ENCODE measurements around the gene FBXO24.

FBXO24 gene

GRCh38 chr7:100585511-100586265, 440 bp upstream of the FBXO24 start, which contains the start of gene LRCH4:
TSS of gene LRCH4 (minus strand) at chr7:100586129. CDS start at chr7:100586100, 29 bp downstream.
- Histone ChIP-seq H3K4me2 (ENCODE audit: insufficient read depth, low read length, poor library complexity, severe bottlenecking) (peak within 1 kb of the TSS; percentile 97), H2BK12ac (ENCODE audit: low read length) (no peak within 1 kb of the TSS), H3K23ac (ENCODE audit: low read depth, low read length, poor library complexity) (peak within 1 kb of the TSS; percentile 99), H3K36me3 (replicated peaks in 1 of 2; ENCODE audit: control insufficient read depth in 2 of 2, insufficient read depth in 2 of 2, low read length in 2 of 2) (peaks cover 14 to 32% of the 10 kb centered on the region in 2 donors), H3K79me1 (ENCODE audit: low read depth, low read length) (peaks cover 3% of the 10 kb centered on the region), H3K4me3 (ENCODE audit: low read length in 2 of 2) (peak within 1 kb of the TSS; percentile 91 to 97), H3K9ac (ENCODE audit: low read depth, low read length, poor library complexity) (peak within 1 kb of the TSS; percentile 99), H3K18ac (ENCODE audit: low read length) (peak within 1 kb of the TSS; percentile 99), H3K27me3 (ENCODE audit: control insufficient read depth in 3 of 3, insufficient read depth in 3 of 3, low read depth in 1 of 3, low read length in 3 of 3) (no peaks in the 10 kb centered on the region), H2BK5ac (ENCODE audit: low read length) (peak within 1 kb of the TSS; percentile 91), H3K4ac (ENCODE audit: low read length) (no peak within 1 kb of the TSS), H4K8ac (ENCODE audit: low read depth, low read length) (no peak within 1 kb of the TSS), H2AK5ac (ENCODE audit: low read depth, low read length) (peak within 1 kb of the TSS; percentile 73), H2AFZ (ENCODE audit: low read length) (peak within 1 kb of the TSS; percentile 82), H3K27ac (replicated peaks; ENCODE audit: low read length) (peak within 1 kb of the TSS; percentile 88), H4K91ac (ENCODE audit: low read depth, low read length, poor library complexity) (no peak within 1 kb of the TSS), H3K9me3 (replicated peaks in 1 of 2; ENCODE audit: control insufficient read depth in 2 of 2, insufficient read depth in 1 of 2, low read depth in 1 of 2, low read length in 2 of 2) (peaks cover 0 to 1% of the 10 kb centered on the region in 2 donors), H3K4me1 (ENCODE audit: control insufficient read depth in 2 of 2, insufficient read depth in 1 of 2, low read depth in 1 of 2, low read length in 2 of 2) (peaks cover 25 to 32% of the 10 kb centered on the region in 2 donors), H3K14ac (ENCODE audit: low read length) (peak within 1 kb of the TSS; percentile 85), H2BK120ac (ENCODE audit: low read depth, low read length) (peak within 1 kb of the TSS; percentile 47), H2BK15ac (ENCODE audit: low read length) (peak within 1 kb of the TSS; percentile 86)
- no peak for DNase-seq (ENCODE audit: low spot score)
- WGBS, 2 donors (ENCODE audit: extremely low coverage in 2 of 2, insufficient read length in 2 of 2, insufficient replicate concordance in 1 of 2) = no CpG with 5 or more reads among the region's 61 CpGs

- no peak overlapping the region for H3K9ac ChIP-seq (ENCODE audit: low read depth, low read length, poor library complexity)
- H3K9me3 ChIP-seq (replicated peaks in 1 of 2; ENCODE audit: control insufficient read depth in 2 of 2, insufficient read depth in 1 of 2, low read depth in 1 of 2, low read length in 2 of 2) = no peaks in the 10 kb centered on the region
- DNase-seq (ENCODE audit: low spot score) = no peak
- no peak overlapping the region for H2AK5ac ChIP-seq (ENCODE audit: low read depth, low read length)
- H3K23ac ChIP-seq (ENCODE audit: low read depth, low read length, poor library complexity) = no peak overlapping the region
- H3K36me3 ChIP-seq (replicated peaks in 1 of 2; ENCODE audit: control insufficient read depth in 2 of 2, insufficient read depth in 2 of 2, low read length in 2 of 2) = peaks cover 0 to 5% of the 10 kb centered on the region in 2 donors
- H3K4me2 ChIP-seq (ENCODE audit: insufficient read depth, low read length, poor library complexity, severe bottlenecking) = no peak overlapping the region
- no peak overlapping the region for H2AFZ ChIP-seq (ENCODE audit: low read length)
- no peak overlapping the region for H2BK12ac ChIP-seq (ENCODE audit: low read length)
- peak overlapping the region; percentile 11 for H3K27ac ChIP-seq (replicated peaks; ENCODE audit: low read length)
- no peak overlapping the region for H3K4me3 ChIP-seq (ENCODE audit: low read length in 2 of 2)
- peaks cover 22 to 32% of the 10 kb centered on the region in 2 donors for H3K4me1 ChIP-seq (ENCODE audit: control insufficient read depth in 2 of 2, insufficient read depth in 1 of 2, low read depth in 1 of 2, low read length in 2 of 2)
- H4K8ac ChIP-seq (ENCODE audit: low read depth, low read length) = no peak overlapping the region
- H2BK120ac ChIP-seq (ENCODE audit: low read depth, low read length) = no peak overlapping the region
- no peak overlapping the region for H3K14ac ChIP-seq (ENCODE audit: low read length)
- H2BK5ac ChIP-seq (ENCODE audit: low read length) = no peak overlapping the region
- H3K4ac ChIP-seq (ENCODE audit: low read length) = no peak overlapping the region
- H3K18ac ChIP-seq (ENCODE audit: low read length) = no peak overlapping the region
- no peak overlapping the region for H4K91ac ChIP-seq (ENCODE audit: low read depth, low read length, poor library complexity)
- H3K79me1 ChIP-seq (ENCODE audit: low read depth, low read length) = peaks cover 3% of the 10 kb centered on the region
- no peaks in the 10 kb centered on the region for H3K27me3 ChIP-seq (ENCODE audit: control insufficient read depth in 3 of 3, insufficient read depth in 3 of 3, low read depth in 1 of 3, low read length in 3 of 3)
- WGBS, 2 donors (ENCODE audit: extremely low coverage in 2 of 2, insufficient read length in 2 of 2, insufficient replicate concordance in 1 of 2) = no CpG with 5 or more reads among the region's 1 CpG
- H2BK15ac ChIP-seq (ENCODE audit: low read length) = no peak overlapping the region
Observed at GRCh38 chr7:100588438-100588837, 2.3 kb downstream of the FBXO24 start.

- Histone ChIP-seq H3K79me1 (ENCODE audit: low read depth, low read length) (peaks cover 3% of the 10 kb centered on the region), H3K27me3 (ENCODE audit: control insufficient read depth in 3 of 3, insufficient read depth in 3 of 3, low read depth in 1 of 3, low read length in 3 of 3) (no peaks in the 10 kb centered on the region), H3K4me1 (ENCODE audit: control insufficient read depth in 2 of 2, insufficient read depth in 1 of 2, low read depth in 1 of 2, low read length in 2 of 2) (peaks cover 13 to 26% of the 10 kb centered on the region in 2 donors), H3K4ac (ENCODE audit: low read length) (no peak overlapping the region), H3K14ac (ENCODE audit: low read length) (no peak overlapping the region), H4K91ac (ENCODE audit: low read depth, low read length, poor library complexity) (no peak overlapping the region), H3K4me3 (ENCODE audit: low read length in 2 of 2) (no peak overlapping the region), H3K9ac (ENCODE audit: low read depth, low read length, poor library complexity) (peak overlapping the region; percentile 38), H3K36me3 (replicated peaks in 1 of 2; ENCODE audit: control insufficient read depth in 2 of 2, insufficient read depth in 2 of 2, low read length in 2 of 2) (no peaks in the 10 kb centered on the region), H2BK120ac (ENCODE audit: low read depth, low read length) (no peak overlapping the region), H2BK15ac (ENCODE audit: low read length) (peak overlapping the region; percentile 19), H3K9me3 (replicated peaks in 1 of 2; ENCODE audit: control insufficient read depth in 2 of 2, insufficient read depth in 1 of 2, low read depth in 1 of 2, low read length in 2 of 2) (no peaks in the 10 kb centered on the region), H2AFZ (ENCODE audit: low read length) (peak overlapping the region; percentile 56), H3K23ac (ENCODE audit: low read depth, low read length, poor library complexity) (no peak overlapping the region), H2AK5ac (ENCODE audit: low read depth, low read length) (no peak overlapping the region), H2BK5ac (ENCODE audit: low read length) (peak overlapping the region; percentile 4), H3K27ac (replicated peaks; ENCODE audit: low read length) (no peak overlapping the region), H3K18ac (ENCODE audit: low read length) (peak overlapping the region; percentile 80), H2BK12ac (ENCODE audit: low read length) (no peak overlapping the region), H4K8ac (ENCODE audit: low read depth, low read length) (no peak overlapping the region), H3K4me2 (ENCODE audit: insufficient read depth, low read length, poor library complexity, severe bottlenecking) (no peak overlapping the region)
- DNase-seq (ENCODE audit: low spot score) = no peak
- WGBS, 2 donors (ENCODE audit: extremely low coverage in 2 of 2, insufficient read length in 2 of 2, insufficient replicate concordance in 1 of 2) = no CpG with 5 or more reads among the region's 7 CpGs
Observed at GRCh38 chr7:100589341-100589947, 3.3 kb downstream of the FBXO24 start.

GRCh38 chr7:100590077-100590737, 4.1 kb downstream of the FBXO24 start:
- Histone ChIP-seq H2BK5ac (ENCODE audit: low read length) (no peak overlapping the region), H3K18ac (ENCODE audit: low read length) (peak overlapping the region; percentile 50), H3K36me3 (replicated peaks in 1 of 2; ENCODE audit: control insufficient read depth in 2 of 2, insufficient read depth in 2 of 2, low read length in 2 of 2) (no peaks in the 10 kb centered on the region), H3K4me1 (ENCODE audit: control insufficient read depth in 2 of 2, insufficient read depth in 1 of 2, low read depth in 1 of 2, low read length in 2 of 2) (peaks cover 6 to 18% of the 10 kb centered on the region in 2 donors), H3K23ac (ENCODE audit: low read depth, low read length, poor library complexity) (peak overlapping the region; percentile 5), H3K4me3 (ENCODE audit: low read length in 2 of 2) (no peak overlapping the region), H4K8ac (ENCODE audit: low read depth, low read length) (no peak overlapping the region), H3K9ac (ENCODE audit: low read depth, low read length, poor library complexity) (peak overlapping the region; percentile 46), H2AK5ac (ENCODE audit: low read depth, low read length) (peak overlapping the region; percentile 29), H3K14ac (ENCODE audit: low read length) (no peak overlapping the region), H4K91ac (ENCODE audit: low read depth, low read length, poor library complexity) (no peak overlapping the region), H2BK120ac (ENCODE audit: low read depth, low read length) (no peak overlapping the region), H3K9me3 (replicated peaks in 1 of 2; ENCODE audit: control insufficient read depth in 2 of 2, insufficient read depth in 1 of 2, low read depth in 1 of 2, low read length in 2 of 2) (no peaks in the 10 kb centered on the region), H3K4ac (ENCODE audit: low read length) (no peak overlapping the region), H3K4me2 (ENCODE audit: insufficient read depth, low read length, poor library complexity, severe bottlenecking) (no peak overlapping the region), H3K27ac (replicated peaks; ENCODE audit: low read length) (no peak overlapping the region), H2BK12ac (ENCODE audit: low read length) (no peak overlapping the region), H2BK15ac (ENCODE audit: low read length) (no peak overlapping the region), H2AFZ (ENCODE audit: low read length) (peak overlapping the region; percentile 56), H3K79me1 (ENCODE audit: low read depth, low read length) (peaks cover 3% of the 10 kb centered on the region), H3K27me3 (ENCODE audit: control insufficient read depth in 3 of 3, insufficient read depth in 3 of 3, low read depth in 1 of 3, low read length in 3 of 3) (no peaks in the 10 kb centered on the region)
- no CpG with 5 or more reads among the region's 20 CpGs for WGBS, 2 donors (ENCODE audit: extremely low coverage in 2 of 2, insufficient read length in 2 of 2, insufficient replicate concordance in 1 of 2)
- DNase-seq (ENCODE audit: low spot score) = no peak
